ENCODE data around the gene MYO1H. TPM values are rescaled to one million over a fixed set of nuclear protein-coding genes. Genes with fewer than 3 reads are reported as not detected.
"Not testable (repeated sequence)": the region's sequence is repeated elsewhere in the genome, so short reads cannot be mapped to it uniquely, and the experiment has no call there.

Gene MYO1H
- total RNA-seq, 1 donor from 2014 or later, result 0.72 TPM

GRCh38 chr12:109466821-109467220, 119.1 kb downstream of the MYO1H start:
- Mint-ChIP-seq H3K36me3 (peaks cover 16% of the 10 kb centered on the region), H3K27ac (no peak overlapping the region), H3K4me1 (ENCODE audit: unreplicated experiment) (peaks cover 48% of the 10 kb centered on the region), H3K4me3 (no peak overlapping the region), H3K9me3 (no peaks in the 10 kb centered on the region), H3K27me3 (no peaks in the 10 kb centered on the region)
- TF ChIP-seq CTCF (conservative IDR thresholded peaks at IDR 0.05), result no peak
- DNase-seq (ENCODE audit: extremely low spot score, unreplicated experiment), result no peak

- Mint-ChIP-seq H3K4me3 (no peak overlapping the region), H3K27ac (no peak overlapping the region), H3K9me3 (no peaks in the 10 kb centered on the region), H3K4me1 (ENCODE audit: unreplicated experiment) (peaks cover 35% of the 10 kb centered on the region), H3K36me3 (peaks cover 16% of the 10 kb centered on the region), H3K27me3 (no peaks in the 10 kb centered on the region)
- DNase-seq (ENCODE audit: extremely low spot score, unreplicated experiment), result no peak
- TF ChIP-seq CTCF (conservative IDR thresholded peaks at IDR 0.05), result no peak
These were observed 120.4 kb downstream of the MYO1H start for GRCh38 chr12:109467978-109468676.

- Mint-ChIP-seq H3K27ac (no peak overlapping the region), H3K36me3 (peaks cover 16% of the 10 kb centered on the region), H3K27me3 (no peaks in the 10 kb centered on the region), H3K4me1 (ENCODE audit: unreplicated experiment) (peaks cover 24% of the 10 kb centered on the region), H3K4me3 (no peak overlapping the region), H3K9me3 (no peaks in the 10 kb centered on the region)
- no peak for TF ChIP-seq CTCF (conservative IDR thresholded peaks at IDR 0.05)
- DNase-seq (ENCODE audit: extremely low spot score, unreplicated experiment), result no peak
These were observed 121.8 kb downstream of the MYO1H start for GRCh38 chr12:109469517-109469916.

- H3K4me3 Mint-ChIP-seq, result no peak overlapping the region
- H3K4me1 Mint-ChIP-seq (ENCODE audit: unreplicated experiment), result peaks cover 33% of the 10 kb centered on the region
- H3K27ac Mint-ChIP-seq, result no peak overlapping the region
- TF ChIP-seq CTCF (conservative IDR thresholded peaks at IDR 0.05), result no peak
- no peak for DNase-seq (ENCODE audit: extremely low spot score, unreplicated experiment)
- H3K9me3 Mint-ChIP-seq, result no peaks in the 10 kb centered on the region
- peaks cover 4% of the 10 kb centered on the region for H3K36me3 Mint-ChIP-seq
- H3K27me3 Mint-ChIP-seq, result no peaks in the 10 kb centered on the region
These were observed 125.3 kb downstream of the MYO1H start for GRCh38 chr12:109473006-109473405.

GRCh38 chr12:109473526-109474270, 126.0 kb downstream of the MYO1H start:
- H3K4me1 Mint-ChIP-seq (ENCODE audit: unreplicated experiment), result peaks cover 34% of the 10 kb centered on the region
- H3K4me3 Mint-ChIP-seq; H3K9me3 Mint-ChIP-seq; H3K27ac Mint-ChIP-seq; H3K27me3 Mint-ChIP-seq; H3K36me3 Mint-ChIP-seq; DNase-seq (ENCODE audit: extremely low spot score, unreplicated experiment): not testable (repeated sequence)

- no peak for DNase-seq (ENCODE audit: extremely low spot score, unreplicated experiment)
- Mint-ChIP-seq H3K27me3 (no peaks in the 10 kb centered on the region), H3K27ac (no peak overlapping the region), H3K9me3 (no peaks in the 10 kb centered on the region), H3K4me1 (ENCODE audit: unreplicated experiment) (peaks cover 41% of the 10 kb centered on the region), H3K36me3 (no peaks in the 10 kb centered on the region), H3K4me3 (peak overlapping the region; percentile 95)
- no peak for TF ChIP-seq CTCF (conservative IDR thresholded peaks at IDR 0.05)
These were observed 127.4 kb downstream of the MYO1H start for GRCh38 chr12:109475121-109475520.

Data from type B pancreatic cell (in vitro differentiated cells).